Keratinocyte (primary cell): ENCODE measurements around the gene TRIM26. TPM values are rescaled to one million over a fixed set of nuclear protein-coding genes. Genes with fewer than 3 reads are reported as not detected.

Experiments
- DNase-seq: peaks from one replicate; pipeline ENCODE4 v3.0.0-alpha.2; 2011; ENCODE audit warnings: low read depth, missing footprints, low spot score
- FAIRE-seq: peaks from 2 replicates; lab custom pipeline; 2011; peaks lifted over from hg19 to GRCh38; lab: Jason Lieb, UNC
- H2AFZ ChIP-seq: 2 replicates; pipeline ENCODE4 v1.6.0; 2012; ENCODE audit warnings: low read length, control low read depth, inconsistent platforms; ENCODE audit not compliant: control insufficient read depth
- H3K27ac ChIP-seq: 2 replicates; pipeline ENCODE4 v1.5.1; 2011; ENCODE audit warnings: low read length; ENCODE audit not compliant: control insufficient read depth, insufficient read depth
- H3K27me3 ChIP-seq: 3 replicates; pipeline ENCODE4 v1.6.0; 2011; ENCODE audit warnings: low read length; ENCODE audit not compliant: control insufficient read depth, insufficient read depth; ENCODE audit errors: extremely low read depth
- H3K36me3 ChIP-seq, 2 experiments: 2 replicates in 1 of 2; 3 replicates in 1 of 2; pipeline ENCODE4 v1.5.1; 2011; ENCODE audit warnings: low read length in 2 of 2, mild to moderate bottlenecking in 1 of 2; ENCODE audit not compliant: control insufficient read depth in 2 of 2, insufficient read depth in 2 of 2; ENCODE audit errors: extremely low read depth in 1 of 2
- H3K4me1 ChIP-seq: 3 replicates; pipeline ENCODE4 v1.5.1; 2011; ENCODE audit warnings: low read length; ENCODE audit not compliant: control insufficient read depth, insufficient read depth; ENCODE audit errors: extremely low read depth
- H3K4me2 ChIP-seq: 3 replicates; pipeline ENCODE4 v1.6.0; 2011; ENCODE audit warnings: low read depth, low read length; ENCODE audit not compliant: control insufficient read depth, insufficient read depth; ENCODE audit errors: extremely low read depth
- H3K4me3 ChIP-seq, 3 experiments: fragments of 200-600 bp in 1 of 3; sonication (generic) in 1 of 3; 2 replicates in 2 of 3; 3 replicates in 1 of 3; pipeline ENCODE4 v1.5.1; 2011 to 2016; ENCODE audit warnings: low read length in 3 of 3, mild to moderate bottlenecking in 3 of 3, control low read depth in 2 of 3, inconsistent platforms in 1 of 3, low read depth in 1 of 3, mixed read lengths in 1 of 3, mixed run types in 1 of 3, moderate library complexity in 1 of 3; ENCODE audit not compliant: control insufficient read depth in 2 of 3, insufficient read depth in 2 of 3; ENCODE audit errors: extremely low read depth in 1 of 3
- H3K79me2 ChIP-seq: 2 replicates; pipeline ENCODE4 v1.6.0; 2012; ENCODE audit warnings: low read length; ENCODE audit not compliant: control insufficient read depth, insufficient read depth
- H3K9ac ChIP-seq: 3 replicates; pipeline ENCODE4 v1.6.0; 2011; ENCODE audit warnings: low read length; ENCODE audit not compliant: control insufficient read depth, insufficient read depth; ENCODE audit errors: extremely low read depth
- H3K9me1 ChIP-seq: 3 replicates; pipeline ENCODE4 v1.6.0; 2011; ENCODE audit warnings: low read length; ENCODE audit not compliant: control insufficient read depth, insufficient read depth; ENCODE audit errors: extremely low read depth
- H3K9me3 ChIP-seq: 2 replicates; pipeline ENCODE4 v1.5.1; 2012; ENCODE audit warnings: low read depth, low read length; ENCODE audit not compliant: control insufficient read depth
- H4K20me1 ChIP-seq: 3 replicates; pipeline ENCODE4 v1.6.0; 2011; ENCODE audit warnings: low read length; ENCODE audit not compliant: control insufficient read depth, insufficient read depth; ENCODE audit errors: extremely low read depth
- CTCF ChIP-seq, 3 experiments: IDR thresholded peaks in 1 of 3; conservative IDR thresholded peaks in 1 of 3; optimal IDR thresholded peaks in 1 of 3; 2 replicates in 2 of 3; 3 replicates in 1 of 3; pipeline versions ENCODE3 to v1.5.1; 2011; ENCODE audit warnings: low read length in 3 of 3, mild to moderate bottlenecking in 3 of 3, moderate library complexity in 2 of 3, control low read depth in 1 of 3, inconsistent platforms in 1 of 3; ENCODE audit not compliant: insufficient read depth in 2 of 3; ENCODE audit errors: extremely low read depth in 1 of 3
- EZH2 ChIP-seq: IDR thresholded peaks from one replicate; pipeline ENCODE4 v1.6.1; 2012; ENCODE audit warnings: inconsistent platforms, mild to moderate bottlenecking, low read length, moderate library complexity
- dilution Hi-C: fragments of 300-500 bp; cut with MboI; formaldehyde crosslinking; loops from one replicate; pipeline ENCODE4 v1.7.0; 2020; ENCODE audit warnings: low sequenced_read_pairs; ENCODE audit not compliant: extremely low pct_ligation_motif_present
- polyA plus RNA-seq, 5 experiments: library from polyadenylated mRNA; depleted of rRNA in 3 of 5; stranded (reverse) in 3 of 5; stranded (forward) in 1 of 5; unstranded in 1 of 5; fragments of >200 nt; gene quantifications; 1 replicate in 1 of 5; 2 replicates in 3 of 5; 3 replicates in 1 of 5; pipeline versions ENCODE4 v1.2.1 to v1.2.3, GENCODE V29; 2011 to 2012; ENCODE audit warnings: missing spikeins in 2 of 5, low read depth in 1 of 5, low replicate concordance in 1 of 5

TRIM26 gene
- polyA plus RNA-seq, 1 donor (not counting 4 experiments of a cell fraction or from before 2014, with no cell fraction given): 34.7 TPM

GRCh38 chr6:30219244-30219643, 6.0 kb upstream of the TRIM26 start:
- peaks cover 2% of the 10 kb centered on the region for H3K4me1 ChIP-seq
- H3K36me3 ChIP-seq: no peaks in the 10 kb centered on the region
- dilution Hi-C loops: no loop called here
- H3K4me2 ChIP-seq: no peak overlapping the region
- H3K27me3 ChIP-seq: no peaks in the 10 kb centered on the region
- peak; percentile 70 to 95 (median 93) for TF ChIP-seq CTCF (optimal IDR thresholded peaks at IDR 0.05 in 1 of 3, IDR thresholded peaks at IDR 0.05 in 1 of 3, conservative IDR thresholded peaks at IDR 0.05 in 1 of 3; ENCODE audit: extremely low read depth in 1 of 3, insufficient read depth in 2 of 3, low read length in 3 of 3)
- TF ChIP-seq EZH2: no peak
- H3K4me3 ChIP-seq: no peak overlapping the region
- H2AFZ ChIP-seq: no peak overlapping the region
- no peak overlapping the region for H3K27ac ChIP-seq
- H3K79me2 ChIP-seq: no peaks in the 10 kb centered on the region
- H3K9me3 ChIP-seq: peaks cover 8% of the 10 kb centered on the region
- FAIRE-seq: peak; percentile 76
- no peak overlapping the region for H3K9ac ChIP-seq
- no peaks in the 10 kb centered on the region for H3K9me1 ChIP-seq
- no peaks in the 10 kb centered on the region for H4K20me1 ChIP-seq
- DNase-seq: no peak

GRCh38 chr6:30216096-30216495, 2.9 kb upstream of the TRIM26 start:
- Histone ChIP-seq H3K27ac (no peak overlapping the region), H3K27me3 (no peaks in the 10 kb centered on the region), H3K9me1 (no peaks in the 10 kb centered on the region), H3K4me1 (peaks cover 17% of the 10 kb centered on the region), H4K20me1 (no peaks in the 10 kb centered on the region), H3K36me3 (no peaks in the 10 kb centered on the region), H3K4me2 (no peak overlapping the region), H3K79me2 (peaks cover 18% of the 10 kb centered on the region), H3K9ac (no peak overlapping the region), H2AFZ (no peak overlapping the region), H3K9me3 (no peaks in the 10 kb centered on the region), H3K4me3 (no peak overlapping the region)
- dilution Hi-C loops: no loop called here
- no peak for DNase-seq
- FAIRE-seq: no peak
- TF ChIP-seq CTCF (optimal IDR thresholded peaks at IDR 0.05 in 1 of 3, IDR thresholded peaks at IDR 0.05 in 1 of 3, conservative IDR thresholded peaks at IDR 0.05 in 1 of 3; ENCODE audit: extremely low read depth in 1 of 3, insufficient read depth in 2 of 3, low read length in 3 of 3) (no peak), EZH2 (no peak)
